ENCODE measurements around the gene HRAS.
A peak's percentile ranks its signal among the peaks of the same experiment; 100 is the strongest.
"Not testable (repeated sequence)": the region's sequence is repeated elsewhere in the genome, so short reads cannot be mapped to it uniquely, and the experiment has no call there.

Gene HRAS

DNA sequence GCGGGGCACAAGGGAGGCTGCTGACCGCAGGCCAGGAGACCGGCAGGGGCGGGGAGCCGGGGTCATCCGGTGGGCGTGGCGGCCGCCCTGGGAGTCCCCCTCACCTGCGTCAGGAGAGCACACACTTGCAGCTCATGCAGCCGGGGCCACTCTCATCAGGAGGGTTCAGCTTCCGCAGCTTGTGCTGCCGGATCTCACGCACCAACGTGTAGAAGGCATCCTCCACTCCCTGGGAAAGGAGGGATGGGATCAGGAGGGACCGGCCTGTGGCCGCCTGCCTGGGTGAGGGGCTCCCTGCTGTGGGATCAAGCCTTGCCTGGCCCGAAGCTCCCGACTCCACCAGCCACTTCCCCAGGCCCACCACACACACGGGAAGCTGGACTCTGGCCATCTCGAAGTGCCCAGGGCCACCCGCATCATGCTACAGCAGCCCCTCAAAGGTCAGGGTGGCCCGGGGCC is 2.8 kb downstream of the HRAS start:
- DNase-seq, result no peak

DNA sequence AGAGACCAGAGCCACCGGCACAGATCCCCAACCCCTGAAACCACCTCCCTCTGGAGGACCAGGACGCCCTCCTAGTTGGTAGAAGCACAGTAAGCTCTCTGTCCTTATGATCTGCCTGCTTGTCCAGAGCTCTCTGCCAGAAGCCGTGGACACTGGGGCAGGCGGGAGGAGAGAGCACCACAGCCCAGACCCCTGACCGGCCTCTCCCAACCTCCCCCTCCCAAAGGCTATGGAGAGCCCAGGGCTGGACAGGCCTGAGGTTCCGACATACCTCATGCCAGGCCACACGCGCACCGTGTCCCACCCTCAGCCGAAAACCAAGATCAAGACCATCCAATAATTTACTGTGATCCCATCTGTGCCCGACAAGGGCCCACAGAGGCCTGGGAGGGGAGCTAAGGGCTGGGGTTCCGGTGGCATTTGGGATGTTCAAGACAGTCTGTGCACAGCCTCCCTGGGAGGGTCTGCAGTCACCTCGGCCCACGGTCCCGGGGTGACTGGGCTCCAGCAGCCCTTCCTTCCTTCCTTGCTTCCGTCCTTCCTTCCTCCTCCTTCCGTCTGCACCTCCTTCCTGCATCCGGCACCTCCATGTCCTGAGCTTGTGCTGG is 3.4 kb downstream of the HRAS start:
- DNase-seq, result no peak

DNA sequence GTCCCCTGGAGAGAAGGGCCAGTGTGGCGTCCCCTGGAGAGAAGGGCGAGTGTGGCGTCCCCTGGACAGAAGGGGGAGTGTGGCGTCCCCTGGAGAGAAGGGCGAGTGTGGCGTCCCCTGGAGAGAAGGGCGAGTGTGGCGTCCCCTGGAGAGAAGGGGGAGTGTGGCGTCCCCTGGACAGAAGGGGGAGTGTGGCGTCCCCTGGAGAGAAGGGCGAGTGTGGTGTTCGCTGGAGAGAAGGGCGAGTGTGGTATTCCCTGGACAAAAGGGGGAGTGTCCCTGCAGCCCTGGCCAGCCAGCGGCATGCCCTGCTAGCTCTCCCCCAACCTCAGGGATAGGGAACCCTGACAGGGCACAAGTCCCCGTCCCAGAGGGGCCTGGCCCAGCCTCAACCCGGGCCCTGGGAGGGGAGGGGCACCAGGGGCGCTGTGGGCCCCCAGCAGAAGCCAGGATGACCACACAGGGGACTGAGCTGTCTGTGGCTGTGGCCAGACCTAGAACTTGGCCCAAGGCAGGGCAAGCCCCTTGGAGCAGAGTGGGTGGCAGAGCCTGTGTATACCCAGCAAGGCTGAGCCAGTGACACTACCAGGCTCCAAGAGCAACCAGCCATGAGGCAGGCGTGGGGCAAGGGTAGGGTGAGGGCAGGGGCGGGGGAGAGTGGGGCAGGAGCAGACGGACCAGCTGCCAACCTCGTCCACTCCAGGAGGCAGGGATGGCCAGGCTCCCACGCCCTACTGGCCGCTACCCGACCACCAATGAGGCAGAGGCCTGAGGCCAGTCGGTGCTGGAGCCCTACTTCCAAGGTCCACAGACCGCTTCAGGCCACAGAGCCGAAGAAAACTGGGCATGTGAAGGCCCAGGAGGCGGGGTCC is 4.2 kb downstream of the HRAS start:
- DNase-seq, result no peak

- no peak for DNase-seq
Measured at GRCh38 chr11:529728-530411, 5.5 kb downstream of the HRAS start.

- peak; percentile 63 for DNase-seq
Measured at GRCh38 chr11:528815-529727, 6.3 kb downstream of the HRAS start.

DNA sequence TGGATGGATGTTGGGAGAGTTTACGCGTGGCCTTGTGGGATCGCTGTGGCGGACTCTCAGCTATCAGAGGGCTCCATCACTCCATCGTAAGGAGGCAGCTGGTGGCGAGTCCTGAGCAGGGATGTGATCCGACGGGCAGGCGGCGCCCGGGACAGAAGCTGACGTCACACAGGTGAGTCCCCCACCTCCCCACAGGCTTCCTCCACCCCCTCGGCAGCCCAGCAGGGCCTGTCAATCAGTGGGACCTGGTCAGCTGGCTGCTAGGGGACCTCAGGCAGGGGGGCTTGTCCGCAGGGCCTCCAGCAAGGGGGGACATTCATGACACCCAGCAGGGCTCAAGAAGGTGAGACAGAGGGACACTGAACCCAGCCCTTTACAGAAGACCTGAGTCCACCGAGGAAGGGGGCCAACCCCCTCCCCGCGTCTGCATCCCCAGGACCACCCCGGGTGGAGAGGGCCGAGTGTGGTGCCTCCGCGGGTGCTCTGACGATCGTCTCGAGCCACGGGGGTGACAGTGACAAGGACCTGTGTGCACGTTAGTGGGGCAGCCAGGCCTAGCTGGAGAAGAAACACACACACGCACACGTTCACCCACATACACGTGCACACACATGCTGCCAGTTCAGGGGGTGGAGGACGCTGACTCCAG is 7.1 kb downstream of the HRAS start:
- no peak for DNase-seq

DNA sequence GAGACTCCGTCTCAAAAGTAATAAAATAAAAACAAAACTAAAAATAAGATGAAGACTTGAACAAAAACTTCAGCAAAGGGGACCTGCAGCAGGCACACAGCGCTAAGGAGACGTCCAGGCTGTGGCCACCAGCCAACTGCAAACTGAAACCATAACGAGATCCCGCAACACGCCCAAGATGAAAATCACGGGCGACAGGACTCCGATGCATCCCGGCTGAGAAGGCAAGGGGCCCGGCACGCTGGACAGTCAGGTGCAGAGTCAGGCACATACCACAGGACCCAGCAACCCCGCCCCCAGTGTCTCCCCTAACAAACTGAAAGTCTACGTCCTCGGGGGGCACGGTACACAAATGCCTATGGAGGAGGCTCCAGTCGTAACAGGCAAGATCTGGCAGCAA is 9.2 kb downstream of the HRAS start:
- DNase-seq, result no peak

DNA sequence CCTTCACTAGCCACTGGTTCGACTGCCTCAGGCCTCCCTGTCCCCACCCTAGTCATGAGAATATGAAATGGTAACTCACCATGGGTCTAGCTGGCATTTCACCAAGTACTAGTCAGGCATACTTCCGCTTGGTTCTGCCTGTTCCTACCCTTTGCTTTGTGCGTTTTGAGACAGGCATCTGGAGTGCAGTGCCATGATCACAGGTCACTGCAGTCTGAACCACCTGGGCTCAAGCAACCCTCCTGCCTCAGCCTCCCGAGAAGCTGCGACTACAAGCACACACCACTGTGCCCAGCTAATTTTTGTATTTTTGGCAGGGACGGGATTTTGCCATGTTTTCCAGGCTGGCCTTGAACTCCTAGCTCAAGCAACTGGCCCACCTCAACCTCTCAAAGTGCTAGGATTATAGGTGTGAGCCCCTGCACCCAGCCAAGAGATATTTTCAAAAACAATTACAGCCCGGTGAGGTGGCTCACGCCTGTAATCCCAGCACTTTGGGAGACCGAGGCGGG is 14.1 kb downstream of the HRAS start:
- no peak for DNase-seq

DNA sequence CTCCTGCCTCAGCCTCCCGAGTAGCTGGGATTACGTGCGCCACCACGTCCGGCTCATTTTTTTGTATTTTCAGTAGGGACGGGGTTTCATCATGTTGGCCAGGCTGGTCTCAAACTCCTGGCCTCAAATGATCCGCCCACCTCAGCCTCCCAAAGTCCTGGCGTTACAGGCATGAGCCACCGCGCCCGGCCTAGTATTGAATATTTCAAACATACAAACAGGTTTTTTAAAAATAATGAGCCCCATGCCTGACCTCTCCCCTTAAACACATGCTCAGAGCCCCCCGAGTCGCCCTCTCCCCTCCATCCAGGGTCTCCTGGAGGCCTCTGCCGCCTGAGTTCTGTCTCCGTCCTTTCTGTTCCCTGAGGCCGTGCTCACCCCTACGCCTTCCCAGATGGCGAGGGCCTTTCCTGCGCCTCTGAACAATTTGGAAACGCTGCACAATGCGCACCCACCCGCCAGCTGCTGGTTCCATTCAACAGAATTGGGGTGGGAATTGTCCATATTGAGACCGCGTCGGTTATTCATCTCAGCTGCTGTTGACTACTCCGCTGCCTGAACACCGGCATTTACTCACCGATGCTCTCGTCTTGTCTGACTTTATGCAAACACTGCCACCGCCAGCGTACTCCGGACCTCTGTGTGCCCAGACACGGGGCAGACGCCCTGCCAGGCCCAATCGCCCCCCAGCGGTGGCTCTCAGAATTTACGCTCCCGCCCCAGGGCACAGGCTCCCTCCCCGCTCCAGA is 14.8 kb downstream of the HRAS start:
- DNase-seq, result no peak

DNA sequence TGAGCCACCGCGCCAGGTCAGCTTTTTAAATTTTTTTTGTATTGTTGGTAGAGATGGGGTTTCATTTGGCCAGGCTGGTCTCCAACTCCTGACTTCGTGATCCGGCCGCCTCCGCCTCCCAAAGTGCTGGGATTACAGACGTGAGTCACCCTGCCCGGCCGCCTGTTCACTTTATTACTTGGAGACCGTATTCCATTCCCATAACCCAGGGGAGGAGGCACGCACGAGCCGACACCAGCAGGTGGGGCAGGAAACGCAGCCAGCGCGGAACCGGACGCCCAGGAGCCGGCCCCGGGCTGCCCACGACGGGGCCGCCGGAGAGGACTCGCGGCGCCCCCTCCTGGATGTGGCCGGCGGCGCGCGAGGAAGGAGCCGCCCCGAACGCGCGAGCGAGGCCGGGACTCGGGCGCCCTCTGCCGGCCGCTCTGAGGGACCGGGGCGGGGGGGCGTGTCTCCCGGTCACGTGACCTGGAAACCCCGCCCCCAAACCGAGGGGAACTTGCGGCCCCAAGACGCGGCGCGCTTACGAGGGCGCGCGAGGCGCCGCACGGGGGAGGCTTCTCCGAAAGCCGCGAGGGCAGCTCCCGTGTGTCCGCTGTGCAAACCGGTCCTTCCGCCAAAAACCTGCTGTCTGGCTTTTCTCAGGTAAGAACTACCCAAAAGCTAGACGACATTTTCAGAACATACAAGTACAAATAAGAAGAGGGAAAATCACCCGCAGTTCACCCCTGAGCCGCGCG is 16.7 kb downstream of the HRAS start:
- peak; percentile 89 for DNase-seq

- DNase-seq, result not testable (repeated sequence)
Measured at GRCh38 chr11:516918-517685, 18.3 kb downstream of the HRAS start.

DNA sequence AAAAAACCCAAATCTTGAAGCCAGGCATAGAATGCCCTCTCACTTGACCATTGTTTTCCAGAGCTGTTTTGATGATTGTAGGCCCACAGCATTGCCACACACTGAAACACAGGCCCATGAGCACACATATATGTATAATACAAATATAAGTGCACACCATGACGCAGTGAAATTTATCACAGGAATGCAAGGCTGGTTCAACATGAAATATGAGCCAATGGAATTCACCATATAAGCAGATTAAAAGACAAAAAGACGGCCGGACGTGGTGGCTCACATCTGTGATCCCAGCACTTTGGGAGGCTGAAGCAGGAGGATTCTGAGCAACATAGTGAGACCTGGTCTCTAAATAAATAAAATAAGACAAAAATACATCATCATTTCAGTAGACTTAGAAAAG is 19.0 kb downstream of the HRAS start:
- DNase-seq, result no peak

DNA sequence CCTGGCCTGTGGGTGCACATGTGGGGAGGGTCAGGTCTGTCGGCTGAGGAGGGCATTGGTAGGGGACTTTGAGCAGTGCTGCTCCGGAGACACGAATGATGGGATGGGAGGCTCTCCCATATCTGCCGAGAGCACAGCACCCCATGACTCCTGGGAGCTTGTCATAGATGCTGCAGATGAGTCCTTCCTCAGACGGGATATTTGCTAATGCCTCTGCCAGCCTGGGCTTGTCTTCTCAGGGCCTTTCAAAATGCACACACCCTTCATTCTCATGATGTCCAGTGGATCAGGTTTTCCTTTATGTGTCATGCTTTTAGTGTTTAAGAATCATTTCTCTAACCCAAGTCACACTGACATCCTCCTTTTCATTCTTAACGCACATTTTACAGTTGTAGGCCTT is 20.2 kb downstream of the HRAS start:
- no peak for DNase-seq

GRCh38 chr11:514606-515005 is 20.8 kb downstream of the HRAS start:
- DNase-seq, result no peak

- DNase-seq, result no peak
Measured at GRCh38 chr11:512761-513595, 22.4 kb downstream of the HRAS start.

DNA sequence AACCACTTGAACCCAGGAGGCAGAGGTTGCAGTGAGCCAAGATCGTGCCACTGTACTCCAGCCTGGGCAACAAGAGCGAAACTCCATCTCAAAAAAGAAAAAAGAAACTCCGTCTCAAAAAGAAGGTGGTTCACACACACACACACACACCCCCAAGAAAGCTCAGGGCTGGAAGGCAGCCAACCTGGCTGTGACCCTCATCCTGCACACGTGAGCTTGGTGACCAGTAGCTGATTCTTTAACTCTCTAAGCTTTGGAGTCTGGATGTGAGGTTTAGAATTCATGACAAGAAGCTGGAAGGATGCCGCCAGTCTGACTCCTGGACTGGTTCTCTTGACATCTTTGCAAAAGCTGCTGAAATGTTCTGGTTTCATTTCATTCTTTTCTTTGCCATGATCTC is 26.4 kb downstream of the HRAS start:
- no peak for DNase-seq

DNA sequence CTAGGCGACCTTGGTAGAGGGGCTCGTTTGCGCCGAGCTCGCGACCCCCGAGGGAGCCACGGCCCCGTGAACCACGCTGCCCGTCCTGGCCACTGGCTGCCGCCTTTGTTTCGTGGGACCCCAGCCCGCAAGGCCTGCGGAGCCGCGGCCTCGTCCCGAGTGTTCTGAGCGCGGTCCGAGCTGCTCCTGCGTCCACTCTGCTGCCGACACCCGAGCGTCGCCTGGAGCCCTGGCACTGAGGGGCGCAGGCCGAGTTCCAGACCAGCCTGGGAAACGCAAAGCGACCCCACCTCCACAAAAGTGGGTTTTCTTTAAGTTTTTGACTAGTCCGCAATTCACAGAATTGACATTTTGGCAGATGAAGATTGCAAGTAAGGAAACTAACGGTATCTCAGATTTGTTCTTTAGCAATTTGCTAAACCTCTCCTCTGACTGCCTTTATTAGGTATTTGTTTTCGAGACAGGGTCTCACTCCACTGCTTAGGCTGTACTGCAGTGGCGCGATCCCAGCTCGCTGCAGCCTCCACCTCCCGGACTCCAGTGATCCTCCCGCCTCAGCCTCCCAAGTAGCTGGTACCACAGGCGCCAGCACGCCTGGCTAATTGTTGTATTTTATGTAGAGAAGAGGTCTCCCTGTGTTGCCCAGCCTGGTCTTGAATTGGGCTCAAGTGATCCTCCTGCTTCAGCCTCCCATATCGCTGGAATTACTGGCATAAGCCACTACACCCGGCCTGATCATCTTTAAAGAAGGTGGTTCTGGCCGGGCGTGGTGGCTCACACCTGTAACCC is 27.5 kb downstream of the HRAS start:
- DNase-seq, result no peak
